Measurements from ENCODE around the gene IL5.
"Not testable (repeated sequence)": the region's sequence is repeated elsewhere in the genome, so short reads cannot be mapped to it uniquely, and the experiment has no call there.

Gene IL5

DNA sequence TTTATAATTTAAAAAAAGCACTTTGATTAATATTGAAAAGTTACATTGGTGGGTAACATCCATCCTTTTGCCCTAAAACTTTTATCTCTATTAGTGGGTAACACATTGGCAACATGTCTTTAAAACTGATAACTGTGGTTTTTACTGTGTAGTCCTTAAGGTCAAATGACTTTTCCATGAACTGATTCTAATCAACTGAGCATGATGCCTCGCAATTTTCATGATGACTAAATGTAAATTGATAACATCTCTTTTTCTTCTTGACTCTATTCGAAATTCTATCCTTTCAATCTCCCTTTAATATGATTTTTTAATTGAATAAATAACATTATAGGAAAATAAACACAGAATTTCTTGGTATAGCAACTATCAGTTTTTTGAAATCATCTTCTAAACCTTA, 6.3 kb upstream of the IL5 start:
- TF ChIP-seq, protein P1, sequence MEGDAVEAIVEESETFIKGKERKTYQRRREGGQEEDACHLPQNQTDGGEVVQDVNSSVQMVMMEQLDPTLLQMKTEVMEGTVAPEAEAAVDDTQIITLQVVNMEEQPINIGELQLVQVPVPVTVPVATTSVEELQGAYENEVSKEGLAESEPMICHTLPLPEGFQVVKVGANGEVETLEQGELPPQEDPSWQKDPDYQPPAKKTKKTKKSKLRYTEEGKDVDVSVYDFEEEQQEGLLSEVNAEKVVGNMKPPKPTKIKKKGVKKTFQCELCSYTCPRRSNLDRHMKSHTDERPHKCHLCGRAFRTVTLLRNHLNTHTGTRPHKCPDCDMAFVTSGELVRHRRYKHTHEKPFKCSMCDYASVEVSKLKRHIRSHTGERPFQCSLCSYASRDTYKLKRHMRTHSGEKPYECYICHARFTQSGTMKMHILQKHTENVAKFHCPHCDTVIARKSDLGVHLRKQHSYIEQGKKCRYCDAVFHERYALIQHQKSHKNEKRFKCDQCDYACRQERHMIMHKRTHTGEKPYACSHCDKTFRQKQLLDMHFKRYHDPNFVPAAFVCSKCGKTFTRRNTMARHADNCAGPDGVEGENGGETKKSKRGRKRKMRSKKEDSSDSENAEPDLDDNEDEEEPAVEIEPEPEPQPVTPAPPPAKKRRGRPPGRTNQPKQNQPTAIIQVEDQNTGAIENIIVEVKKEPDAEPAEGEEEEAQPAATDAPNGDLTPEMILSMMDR (IDR thresholded peaks at IDR 0.05; ENCODE audit: insufficient read depth, missing control alignments), result no peak
- no peak for FAIRE-seq
- DNase-seq (ENCODE audit: insufficient read length, low spot score), result no peak

DNA sequence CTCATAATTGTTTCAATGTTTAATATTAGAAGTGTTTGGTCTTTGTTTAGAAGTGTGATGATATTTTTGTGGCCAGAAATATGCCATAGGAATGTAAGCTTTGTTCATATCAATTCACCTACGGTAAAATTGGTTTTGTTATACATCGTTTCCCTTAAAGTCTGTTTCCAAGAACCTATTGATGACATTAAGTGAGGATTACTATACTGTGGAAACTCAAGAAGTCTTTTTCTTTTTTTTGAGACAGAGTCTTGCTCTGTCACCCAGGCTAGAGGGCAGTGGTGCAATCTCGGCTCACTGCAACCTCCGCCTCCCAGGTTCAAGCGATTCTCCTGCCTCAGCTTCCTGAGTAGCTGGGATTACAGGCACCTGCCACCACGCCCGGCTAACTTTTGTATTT, 5.5 kb upstream of the IL5 start:
- DNase-seq (ENCODE audit: insufficient read length, low spot score); FAIRE-seq: not testable (repeated sequence)

DNA sequence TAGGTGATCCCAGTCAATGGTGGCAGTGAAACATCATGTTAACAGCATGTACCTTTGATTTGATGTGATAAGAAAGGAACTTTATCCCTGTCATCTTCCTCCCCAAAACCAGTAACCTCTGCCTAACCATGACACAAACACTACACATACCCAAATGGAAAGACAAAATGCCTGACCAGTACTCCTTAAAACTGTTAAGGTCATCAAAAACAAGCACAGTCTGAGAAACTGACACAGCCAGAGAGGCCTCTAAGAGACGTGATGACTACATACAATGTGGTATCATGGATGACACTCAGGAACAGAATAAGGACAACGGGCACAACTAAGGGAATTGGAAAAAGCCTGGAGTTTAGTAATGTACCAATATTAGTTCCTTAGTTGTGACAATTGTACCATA, 3.9 kb upstream of the IL5 start:
- TF ChIP-seq, protein P1 (IDR thresholded peaks at IDR 0.05; ENCODE audit: insufficient read depth, missing control alignments), result no peak
- no peak for FAIRE-seq
- DNase-seq (ENCODE audit: insufficient read length, low spot score), result no peak

DNA sequence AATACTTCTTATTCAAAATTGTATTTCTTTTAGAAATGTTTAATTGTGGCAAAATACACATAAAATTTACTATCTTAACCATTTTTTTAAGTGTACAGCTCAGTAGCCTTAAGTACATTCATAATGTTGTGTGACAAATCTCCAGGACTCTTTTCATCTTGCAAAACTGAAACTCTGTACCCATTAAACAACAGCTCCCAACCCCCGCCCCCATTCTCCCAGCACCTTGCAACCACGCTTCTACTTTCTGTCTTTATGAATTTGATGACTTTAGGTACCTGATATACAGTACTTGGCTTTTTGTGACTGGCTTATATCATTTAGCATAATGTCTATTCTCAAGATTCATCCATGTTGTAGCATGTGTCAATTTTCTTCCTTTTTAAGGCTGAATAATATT, 2.8 kb upstream of the IL5 start:
- TF ChIP-seq, protein P1 (IDR thresholded peaks at IDR 0.05; ENCODE audit: insufficient read depth, missing control alignments), result no peak
- no peak for DNase-seq (ENCODE audit: insufficient read length, low spot score)
- FAIRE-seq, result no peak

DNA sequence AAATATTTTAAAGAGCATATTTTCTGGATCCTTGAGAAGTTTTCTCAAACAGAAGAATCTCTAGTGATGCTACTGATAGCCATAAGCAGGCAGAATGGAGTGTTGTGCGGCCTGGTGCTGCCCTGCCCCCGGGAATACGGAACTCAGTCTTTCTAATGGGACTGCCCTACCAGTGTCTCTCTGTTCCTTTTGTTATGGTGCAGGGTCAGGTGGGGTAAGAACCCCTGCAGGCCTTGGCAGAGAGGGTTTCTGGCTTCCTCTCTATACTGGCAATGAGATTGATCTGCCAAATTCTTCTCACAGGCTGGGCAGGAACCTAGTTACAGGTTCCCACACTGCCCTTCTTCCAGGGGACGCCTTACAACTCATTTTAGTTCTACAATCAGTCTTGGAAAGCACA, 2.6 kb downstream of the IL5 start:
- no peak for FAIRE-seq
- DNase-seq (ENCODE audit: insufficient read length, low spot score), result no peak
- TF ChIP-seq, protein P1 (IDR thresholded peaks at IDR 0.05; ENCODE audit: insufficient read depth, missing control alignments), result no peak

DNA sequence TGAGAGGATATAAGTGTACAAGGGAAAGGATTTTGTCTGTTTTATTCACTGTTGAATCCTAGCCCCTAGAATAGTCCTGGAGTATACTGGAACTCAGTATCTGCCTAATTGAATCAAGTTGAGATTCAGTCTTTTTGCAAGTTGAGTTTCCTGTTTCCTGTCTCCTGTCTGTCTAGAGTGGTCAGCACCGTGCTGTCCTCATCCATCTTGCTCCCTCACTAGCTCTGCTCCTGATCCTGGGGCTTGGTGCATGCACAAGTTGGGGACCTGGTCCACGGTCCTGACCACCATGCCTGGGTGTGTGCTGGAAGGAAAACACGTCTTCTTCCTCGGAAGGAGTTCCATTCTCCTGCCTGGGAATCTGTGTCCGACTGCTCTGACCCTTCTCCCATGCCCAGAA, 3.2 kb downstream of the IL5 start:
- no peak for FAIRE-seq
- DNase-seq (ENCODE audit: insufficient read length, low spot score), result no peak
- TF ChIP-seq, protein P1 (IDR thresholded peaks at IDR 0.05; ENCODE audit: insufficient read depth, missing control alignments), result no peak

DNA sequence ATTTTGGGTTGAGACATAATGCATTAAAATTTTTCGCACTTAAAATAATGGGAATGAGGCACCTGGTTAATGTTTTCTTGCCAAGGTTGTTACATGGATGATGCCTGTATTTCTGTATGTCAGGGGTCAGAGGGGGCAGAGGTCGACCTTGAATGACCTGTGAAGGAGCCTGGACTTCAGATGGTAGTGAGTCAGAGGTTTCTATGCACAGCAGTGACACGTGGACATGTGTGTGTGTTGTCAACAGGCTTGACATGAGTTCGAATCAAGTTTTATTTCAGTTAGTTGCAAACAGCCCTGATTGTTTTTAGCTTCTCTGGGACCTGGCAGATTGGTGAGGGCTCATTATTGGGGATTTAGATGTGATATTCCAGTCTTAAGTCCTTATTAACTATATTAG, 3.6 kb downstream of the IL5 start:
- TF ChIP-seq, protein P1 (IDR thresholded peaks at IDR 0.05; ENCODE audit: insufficient read depth, missing control alignments), result no peak
- no peak for FAIRE-seq

DNA sequence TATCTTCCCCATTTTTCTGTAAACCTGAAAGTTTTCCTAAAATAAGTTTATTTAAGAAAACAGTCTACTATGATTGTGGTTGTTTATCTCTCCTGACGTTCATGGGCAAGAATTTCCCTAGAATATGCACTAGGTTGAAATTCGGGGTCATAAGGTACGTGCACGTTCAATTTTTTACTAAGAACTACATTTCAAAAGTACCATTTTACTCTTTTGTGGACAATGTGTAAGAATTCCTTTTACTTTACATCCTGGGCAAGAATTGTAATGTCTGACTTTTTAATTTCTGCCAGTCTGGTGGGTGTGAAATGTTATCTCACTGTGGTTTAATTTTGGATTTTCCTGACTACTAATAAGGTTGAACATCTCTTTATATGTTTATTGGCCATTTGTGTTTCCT, 12.4 kb downstream of the IL5 start:
- no peak for FAIRE-seq
- TF ChIP-seq, protein P1 (IDR thresholded peaks at IDR 0.05; ENCODE audit: insufficient read depth, missing control alignments), result no peak
- DNase-seq (ENCODE audit: insufficient read length, low spot score), result no peak

More for the DNA sequence above, 3.6 kb downstream of the IL5 start:
- DNase-seq (ENCODE audit: insufficient read length, low spot score), result no peak
